IMR-90 (cell line): ENCODE measurements around the gene GCK. TPM values are rescaled to one million over a fixed set of nuclear protein-coding genes. Genes with fewer than 3 reads are reported as not detected.
A peak's percentile ranks its signal among the peaks of the same experiment; 100 is the strongest.

Experiments
- ATAC-seq: fragments of 200-7000 bp; cut with Tn5 transposase; 2 replicates; pipeline ENCODE4 v1.9.1; 2020; ENCODE audit warnings: low read depth, mild to moderate bottlenecking, moderate library complexity
- BruUV-seq: library from RNA; stranded (reverse); fragments of 400-500 nt; replicated peaks from 2 replicates; lab custom pipeline; 2021; lab: Mats Ljungman, UMichigan
- CTCF ChIA-PET: fragments of 300-600 bp; formaldehyde crosslinking; extraction: SDS; loops from one replicate; lab custom pipeline; 2021; ENCODE audit warnings: antibody characterized with exemption; lab: Yijun Ruan, JAX
- POLR2A ChIA-PET: fragments of 300-600 bp; sonication (Branson Sonifier 250); formaldehyde crosslinking; loops from one replicate; lab custom pipeline; 2022; ENCODE audit warnings: antibody characterized with exemption; ENCODE audit not compliant: unreplicated experiment; lab: Charles Lee
- DNase-seq: peaks from one replicate; pipeline ENCODE4 v3.0.0; 2013
- H2AFZ ChIP-seq: replicated peaks from 2 replicates; pipeline ENCODE3; 2013; ENCODE audit warnings: low read length, mild to moderate bottlenecking; ENCODE audit not compliant: poor library complexity
- H2AK5ac ChIP-seq: 2 replicates; pipeline ENCODE4 v1.6.1; 2013; ENCODE audit warnings: low read depth, low read length, inconsistent platforms
- H2AK9ac ChIP-seq: replicated peaks from 2 replicates; pipeline ENCODE3; 2013; ENCODE audit warnings: mild to moderate bottlenecking, low read depth, low read length, moderate library complexity; ENCODE audit not compliant: poor library complexity
- H2BK120ac ChIP-seq: 2 replicates; pipeline ENCODE4 v1.6.1; 2013; ENCODE audit warnings: low read depth, low read length, inconsistent platforms
- H2BK15ac ChIP-seq: 3 replicates; pipeline ENCODE4 v1.6.1; 2013; ENCODE audit warnings: low read depth, low read length, inconsistent platforms
- H2BK20ac ChIP-seq: 2 replicates; pipeline ENCODE4 v1.6.1; 2013; ENCODE audit warnings: low read depth, mild to moderate bottlenecking, inconsistent platforms, low read length, moderate library complexity
- H2BK5ac ChIP-seq: 2 replicates; pipeline ENCODE4 v1.6.1; 2013; ENCODE audit warnings: mild to moderate bottlenecking, low read depth, low read length, inconsistent platforms; ENCODE audit not compliant: poor library complexity, severe bottlenecking
- H3K14ac ChIP-seq: replicated peaks from 2 replicates; pipeline ENCODE4 v1.6.1; 2013; ENCODE audit warnings: low read depth, low read length, inconsistent platforms
- H3K18ac ChIP-seq: 2 replicates; pipeline ENCODE4 v1.6.1; 2013; ENCODE audit warnings: low read depth, low read length, control low read depth
- H3K23ac ChIP-seq: 2 replicates; pipeline ENCODE4 v1.6.1; 2013; ENCODE audit warnings: low read depth, low read length, inconsistent platforms
- H3K27ac ChIP-seq: 2 replicates; pipeline ENCODE4 v1.5.1; 2013; ENCODE audit warnings: mild to moderate bottlenecking, control low read depth, low read length; ENCODE audit not compliant: insufficient read depth
- H3K27me3 ChIP-seq: 2 replicates; pipeline ENCODE4 v1.6.1; 2013; ENCODE audit warnings: low read length; ENCODE audit not compliant: control insufficient read depth, insufficient read depth
- H3K36me3 ChIP-seq: 2 replicates; pipeline ENCODE4 v1.6.1; 2013; ENCODE audit warnings: low read length, mixed read lengths; ENCODE audit not compliant: control insufficient read depth, insufficient read depth
- H3K4ac ChIP-seq: 2 replicates; pipeline ENCODE4 v1.6.1; 2013; ENCODE audit warnings: low read depth, low read length, inconsistent platforms
- H3K4me1 ChIP-seq: 2 replicates; pipeline ENCODE4 v1.6.1; 2013; ENCODE audit warnings: low read length, mixed read lengths; ENCODE audit not compliant: control insufficient read depth, insufficient read depth
- H3K4me2 ChIP-seq: 2 replicates; pipeline ENCODE4 v1.6.1; 2013; ENCODE audit warnings: low read depth, mild to moderate bottlenecking, control low read depth, low read length, moderate library complexity
- H3K4me3 ChIP-seq: 2 replicates; pipeline ENCODE4 v1.5.1; 2013; ENCODE audit warnings: low read depth, mild to moderate bottlenecking, control low read depth, low read length, moderate library complexity; ENCODE audit not compliant: insufficient read depth
- H3K56ac ChIP-seq: 2 replicates; pipeline ENCODE4 v1.6.1; 2013; ENCODE audit warnings: low read length, inconsistent platforms; ENCODE audit not compliant: insufficient read depth; ENCODE audit errors: extremely low read depth
- H3K79me1 ChIP-seq, 2 experiments: 2 replicates each; pipeline ENCODE4 v1.6.1; 2013; ENCODE audit warnings: low read length in 2 of 2, inconsistent platforms in 1 of 2, low read depth in 1 of 2
- H3K9ac ChIP-seq: 2 replicates; pipeline ENCODE4 v1.6.1; 2013; ENCODE audit warnings: low read depth, low read length, control low read depth
- H3K9me1 ChIP-seq: 2 replicates; pipeline ENCODE4 v1.6.1; 2013; ENCODE audit warnings: low read length, inconsistent platforms; ENCODE audit not compliant: insufficient read depth
- H3K9me3 ChIP-seq: 2 replicates; pipeline ENCODE4 v1.6.1; 2013; ENCODE audit warnings: low read length; ENCODE audit not compliant: control insufficient read depth, insufficient read depth
- H4K20me1 ChIP-seq: 2 replicates; pipeline ENCODE4 v1.6.1; 2013; ENCODE audit warnings: low read length, inconsistent platforms; ENCODE audit not compliant: insufficient read depth
- H4K5ac ChIP-seq: 2 replicates; pipeline ENCODE4 v1.6.1; 2013; ENCODE audit warnings: mild to moderate bottlenecking, low read depth, low read length, control low read depth
- H4K8ac ChIP-seq, 2 experiments: 2 replicates each; pipeline ENCODE4 v1.6.1; 2013; ENCODE audit warnings: low read depth in 2 of 2, low read length in 2 of 2, control low read depth in 1 of 2, inconsistent platforms in 1 of 2
- H4K91ac ChIP-seq: 2 replicates; pipeline ENCODE4 v1.6.1; 2013; ENCODE audit warnings: low read depth, low read length, inconsistent platforms; ENCODE audit not compliant: insufficient read depth
- ELK1 ChIP-seq: fragments of 150-350 bp; IDR thresholded peaks from 2 replicates; pipeline ENCODE4 v1.6.1; 2016; ENCODE audit warnings: low read depth, mild to moderate bottlenecking, low read length, moderate library complexity, borderline replicate concordance
- MAZ ChIP-seq: IDR thresholded peaks from 2 replicates; pipeline ENCODE4 v1.6.1; 2012; ENCODE audit warnings: low read depth, mild to moderate bottlenecking, low read length, improper control_type of control experiment, moderate library complexity, borderline replicate concordance
- NFE2L2 ChIP-seq: fragments of 150-350 bp; IDR thresholded peaks from 2 replicates; pipeline ENCODE4 v1.6.1; 2016; ENCODE audit warnings: low read depth, mild to moderate bottlenecking, low read length
- RFX5 ChIP-seq: IDR thresholded peaks from 2 replicates; pipeline ENCODE4 v1.8.0; 2012; ENCODE audit warnings: low read depth, mild to moderate bottlenecking, low read length, moderate library complexity
- WGBS, 2 experiments: methylation state at CpG; one replicate each; pipeline versions ENCODE4 v1.1.5 to v1.1.7; 2013; ENCODE audit warnings: missing lambda C conversion rate in 2 of 2; ENCODE audit not compliant: insufficient read length in 1 of 2; ENCODE audit errors: extremely low coverage in 2 of 2; 5-methylcytosine and 5-hydroxymethylcytosine counted together
- dilution Hi-C: fragments of 300-500 bp; cut with HindIII; formaldehyde crosslinking; loops from one replicate; pipeline ENCODE4 v1.14.3; 2018; ENCODE audit warnings: low sequenced_read_pairs; ENCODE audit not compliant: unreplicated experiment
- in situ Hi-C: fragments of 300-500 bp; cut with MboI; formaldehyde crosslinking; loops from 3 replicates; pipeline ENCODE4 v1.14.3; 2019; ENCODE audit warnings: low sequenced_read_pairs, inconsistent platforms, mixed read lengths
- intact Hi-C: fragments of 100-400 bp; cut with micrococcal nuclease; formaldehyde crosslinking; loops from 2 replicates; pipeline ENCODE4 v1.10.0; 2022
- polyA plus RNA-seq, 3 experiments: library from polyadenylated mRNA; depleted of rRNA; stranded (reverse); fragments of >200 nt; gene quantifications; 2 replicates each; pipeline ENCODE4 v1.2.3, GENCODE V29; 2012; ENCODE audit warnings: low replicate concordance in 1 of 3
- total RNA-seq: library from RNA; depleted of rRNA; stranded (reverse); fragments of >200 nt; gene quantifications from 2 replicates; pipeline ENCODE4 v1.2.3, GENCODE V29; 2012

Gene GCK
- total and polyA plus RNA-seq, 2 of the 4 experiments (the other 2 are of a cell fraction) = 0.14 to 0.18 TPM

- DNase-seq = no peak
- Histone ChIP-seq H2BK5ac (no peak overlapping the region), H2BK15ac (no peak overlapping the region), H3K56ac (no peak overlapping the region), H4K8ac (no peak overlapping the region), H3K36me3 (no peaks in the 10 kb centered on the region), H3K4me2 (no peak overlapping the region), H4K20me1 (no peaks in the 10 kb centered on the region), H3K79me1 (no peaks in the 10 kb centered on the region), H3K4ac (no peak overlapping the region), H3K18ac (no peak overlapping the region), H3K14ac (no peak overlapping the region), H3K9me3 (no peaks in the 10 kb centered on the region), H3K4me3 (no peak overlapping the region), H3K27ac (no peak overlapping the region), H3K9ac (no peak overlapping the region), H4K5ac (no peak overlapping the region), H3K27me3 (peaks cover 39% of the 10 kb centered on the region), H2BK20ac (no peak overlapping the region), H2AFZ (no peak overlapping the region), H2AK5ac (no peak overlapping the region), H4K91ac (no peak overlapping the region), H3K4me1 (peaks cover 3% of the 10 kb centered on the region; the same call in 1 of the 2 replicates), H3K9me1 (peaks cover 3% of the 10 kb centered on the region; the same call in 1 of the 2 replicates), H2BK120ac (no peak overlapping the region), H3K23ac (no peak overlapping the region), H2AK9ac (peak overlapping the region; percentile 24)
- in situ Hi-C loops (no loop called here), dilution Hi-C loops (no loop called here), intact Hi-C loops (no loop called here)
- no peak for TF ChIP-seq ELK1
- TF ChIP-seq RFX5 = no peak
- no peak for TF ChIP-seq NFE2L2
- no peak for TF ChIP-seq MAZ
- ChIA-PET CTCF (no interaction called here), POLR2A (no interaction called here)
- BruUV-seq = no TSS peak
- no peak for ATAC-seq
- WGBS, 2 experiments = 92% methylated on average over 5 of the region's 6 CpGs; no CpG with 5 or more reads in 1 of the 2 experiments
Observed at GRCh38 chr7:44144426-44144967, 44.7 kb downstream of the GCK start.
